ENCODE measurements around the gene LRRC61.
"Not testable (repeated sequence)": the region's sequence is repeated elsewhere in the genome, so short reads cannot be mapped to it uniquely, and the experiment has no call there.

The LRRC61 gene

DNA sequence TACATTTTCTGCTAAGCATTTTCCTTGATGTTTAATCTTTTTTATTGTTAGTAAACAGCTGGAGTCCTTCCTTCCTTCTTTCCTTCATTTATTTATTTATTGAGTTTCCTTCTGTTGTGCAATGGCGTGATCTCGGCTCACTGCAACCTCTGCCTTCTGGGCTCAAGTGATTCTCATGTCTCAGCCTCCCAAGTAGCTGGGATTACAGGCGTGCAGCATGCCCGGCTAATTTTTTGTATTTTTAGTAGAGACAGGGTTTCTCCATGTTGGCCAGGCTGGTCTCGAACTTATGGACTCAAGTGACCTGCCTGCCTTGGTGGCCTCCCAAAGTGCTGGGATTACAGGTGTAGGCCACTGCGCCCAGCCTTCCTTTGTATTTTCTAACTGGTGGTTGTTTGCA lies 6.2 kb upstream of the LRRC61 start:
- not testable (repeated sequence) for H3K79me1 ChIP-seq (ENCODE audit: low read length); H3K27ac ChIP-seq (ENCODE audit: low read depth, low read length); H3K23ac ChIP-seq (ENCODE audit: low read length); H3K27me3 ChIP-seq (ENCODE audit: insufficient read depth, low read length, poor library complexity); H2BK15ac ChIP-seq (replicated peaks; ENCODE audit: low read depth); H2BK120ac ChIP-seq (ENCODE audit: low read depth, low read length); H3K79me2 ChIP-seq (ENCODE audit: control insufficient read depth, insufficient read depth, low read length); H3K9ac ChIP-seq (ENCODE audit: low read length); H3K36me3 ChIP-seq (ENCODE audit: control insufficient read depth, insufficient read depth, low read length); H4K5ac ChIP-seq (ENCODE audit: low read length); H3K18ac ChIP-seq (ENCODE audit: low read length); H4K8ac ChIP-seq (ENCODE audit: low read depth, low read length); H3K4me1 ChIP-seq (ENCODE audit: control insufficient read depth, low read depth, low read length); H3K56ac ChIP-seq (ENCODE audit: low read length); H3K4me2 ChIP-seq (ENCODE audit: low read length); H2BK5ac ChIP-seq (ENCODE audit: low read length); DNase-seq; H2AK5ac ChIP-seq (ENCODE audit: low read length); H3K4me3 ChIP-seq (ENCODE audit: low read length)
- H3K4ac ChIP-seq (ENCODE audit: low read depth, low read length) = peak overlapping the region; percentile 16
- WGBS (ENCODE audit: extremely low coverage, insufficient coverage, low lambda C conversion rate) = no CpG with 5 or more reads among the region's 6 CpGs

DNA sequence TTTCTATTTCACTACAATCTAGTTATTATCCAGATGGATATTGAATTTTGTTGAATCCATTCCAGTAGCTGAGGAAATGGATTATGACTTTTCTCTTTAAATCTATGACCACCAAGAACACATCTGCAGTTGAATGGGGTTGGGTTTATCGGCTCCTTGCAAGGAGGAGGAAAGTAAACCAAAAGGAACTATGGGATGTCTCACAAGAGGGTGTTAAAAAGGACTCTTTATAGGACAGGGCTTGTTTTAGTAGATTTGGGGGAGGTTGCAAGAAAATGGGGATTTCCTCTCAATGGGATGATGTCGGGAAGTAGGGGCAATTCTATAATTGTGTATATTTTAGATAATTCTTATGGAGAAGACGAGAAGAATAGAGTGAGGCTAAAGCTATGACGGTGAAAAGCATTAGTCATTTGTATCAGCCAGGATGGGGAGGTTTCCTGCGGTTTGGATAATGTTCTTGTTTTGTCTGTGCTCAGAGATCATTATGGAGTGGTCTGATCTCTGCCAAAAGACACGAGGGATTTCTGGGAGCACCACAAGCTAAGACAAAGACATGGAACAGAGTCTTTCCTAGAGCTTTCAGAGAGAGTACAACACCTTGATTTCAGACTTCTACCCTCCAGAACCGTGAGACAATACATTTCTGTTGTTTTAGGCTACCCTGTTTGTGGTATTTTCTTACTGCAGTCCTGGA lies 5.3 kb upstream of the LRRC61 start:
- Histone ChIP-seq H3K79me1 (ENCODE audit: low read length) (no peaks in the 10 kb centered on the region), H2BK120ac (ENCODE audit: low read depth, low read length) (no peak overlapping the region), H3K4me3 (ENCODE audit: low read length) (no peak overlapping the region), H3K56ac (ENCODE audit: low read length) (no peak overlapping the region), H3K9ac (ENCODE audit: low read length) (no peak overlapping the region), H2AK5ac (ENCODE audit: low read length) (no peak overlapping the region), H3K79me2 (ENCODE audit: control insufficient read depth, insufficient read depth, low read length) (no peaks in the 10 kb centered on the region), H3K27ac (ENCODE audit: low read depth, low read length) (no peak overlapping the region), H2BK5ac (ENCODE audit: low read length) (no peak overlapping the region), H3K23ac (ENCODE audit: low read length) (no peak overlapping the region), H3K4ac (ENCODE audit: low read depth, low read length) (no peak overlapping the region), H4K8ac (ENCODE audit: low read depth, low read length) (no peak overlapping the region), H3K4me2 (ENCODE audit: low read length) (no peak overlapping the region), H3K36me3 (ENCODE audit: control insufficient read depth, insufficient read depth, low read length) (no peaks in the 10 kb centered on the region), H2BK15ac (replicated peaks; ENCODE audit: low read depth) (no peak overlapping the region), H3K4me1 (ENCODE audit: control insufficient read depth, low read depth, low read length) (peaks cover 7% of the 10 kb centered on the region), H3K27me3 (ENCODE audit: insufficient read depth, low read length, poor library complexity) (no peaks in the 10 kb centered on the region), H3K18ac (ENCODE audit: low read length) (no peak overlapping the region), H4K5ac (ENCODE audit: low read length) (no peak overlapping the region)
- DNase-seq = no peak
- no CpG with 5 or more reads among the region's 7 CpGs for WGBS (ENCODE audit: extremely low coverage, insufficient coverage, low lambda C conversion rate)

DNA sequence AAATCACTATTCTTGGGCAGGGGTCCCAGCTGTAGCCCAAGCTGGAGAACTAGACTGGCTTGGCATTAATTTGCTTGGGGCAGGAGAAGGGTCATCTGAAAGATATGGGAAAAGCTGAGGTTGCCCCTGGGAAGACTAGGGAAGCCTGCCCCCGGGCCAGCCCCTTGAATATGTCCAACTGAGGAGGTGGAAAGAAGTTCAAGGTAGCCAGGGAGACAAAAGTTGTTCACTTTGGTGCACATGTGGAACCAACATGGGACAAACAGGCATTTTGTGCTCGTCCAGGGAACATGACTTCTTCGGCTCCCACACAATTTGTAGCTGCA lies 1.4 kb upstream of the LRRC61 start:
- DNase-seq = no peak
- no peaks in the 10 kb centered on the region for H3K79me2 ChIP-seq (ENCODE audit: control insufficient read depth, insufficient read depth, low read length)
- H3K4me2 ChIP-seq (ENCODE audit: low read length) = no peak overlapping the region
- H2BK120ac ChIP-seq (ENCODE audit: low read depth, low read length) = no peak overlapping the region
- no CpG with 5 or more reads among the region's 3 CpGs for WGBS (ENCODE audit: extremely low coverage, insufficient coverage, low lambda C conversion rate)
- no peak overlapping the region for H4K5ac ChIP-seq (ENCODE audit: low read length)
- H3K9ac ChIP-seq (ENCODE audit: low read length) = no peak overlapping the region
- no peak overlapping the region for H3K18ac ChIP-seq (ENCODE audit: low read length)
- no peak overlapping the region for H3K4ac ChIP-seq (ENCODE audit: low read depth, low read length)
- H3K56ac ChIP-seq (ENCODE audit: low read length) = no peak overlapping the region
- H3K27me3 ChIP-seq (ENCODE audit: insufficient read depth, low read length, poor library complexity) = no peaks in the 10 kb centered on the region
- H3K4me3 ChIP-seq (ENCODE audit: low read length) = no peak overlapping the region
- H3K23ac ChIP-seq (ENCODE audit: low read length) = no peak overlapping the region
- no peak overlapping the region for H2AK5ac ChIP-seq (ENCODE audit: low read length)
- H3K79me1 ChIP-seq (ENCODE audit: low read length) = no peaks in the 10 kb centered on the region
- peaks cover 2% of the 10 kb centered on the region for H3K4me1 ChIP-seq (ENCODE audit: control insufficient read depth, low read depth, low read length)
- H2BK15ac ChIP-seq (replicated peaks; ENCODE audit: low read depth) = no peak overlapping the region
- no peaks in the 10 kb centered on the region for H3K36me3 ChIP-seq (ENCODE audit: control insufficient read depth, insufficient read depth, low read length)
- H2BK5ac ChIP-seq (ENCODE audit: low read length) = no peak overlapping the region
- H3K27ac ChIP-seq (ENCODE audit: low read depth, low read length) = no peak overlapping the region
- H4K8ac ChIP-seq (ENCODE audit: low read depth, low read length) = no peak overlapping the region

GRCh38 chr7:150322114-150322832 lies 882 bp upstream of the LRRC61 start:
- no peak overlapping the region for H3K4ac ChIP-seq (ENCODE audit: low read depth, low read length)
- no peaks in the 10 kb centered on the region for H3K79me2 ChIP-seq (ENCODE audit: control insufficient read depth, insufficient read depth, low read length)
- H3K27ac ChIP-seq (ENCODE audit: low read depth, low read length) = no peak overlapping the region
- H2AK5ac ChIP-seq (ENCODE audit: low read length) = no peak overlapping the region
- no peak overlapping the region for H3K18ac ChIP-seq (ENCODE audit: low read length)
- H2BK5ac ChIP-seq (ENCODE audit: low read length) = no peak overlapping the region
- H3K56ac ChIP-seq (ENCODE audit: low read length) = no peak overlapping the region
- no peak overlapping the region for H3K4me2 ChIP-seq (ENCODE audit: low read length)
- H3K27me3 ChIP-seq (ENCODE audit: insufficient read depth, low read length, poor library complexity) = no peaks in the 10 kb centered on the region
- no peak overlapping the region for H3K4me3 ChIP-seq (ENCODE audit: low read length)
- H4K8ac ChIP-seq (ENCODE audit: low read depth, low read length) = no peak overlapping the region
- H2BK15ac ChIP-seq (replicated peaks; ENCODE audit: low read depth) = no peak overlapping the region
- H3K79me1 ChIP-seq (ENCODE audit: low read length) = no peaks in the 10 kb centered on the region
- DNase-seq = no peak
- no peak overlapping the region for H4K5ac ChIP-seq (ENCODE audit: low read length)
- WGBS (ENCODE audit: extremely low coverage, insufficient coverage, low lambda C conversion rate) = no CpG with 5 or more reads among the region's 4 CpGs
- H3K36me3 ChIP-seq (ENCODE audit: control insufficient read depth, insufficient read depth, low read length) = no peaks in the 10 kb centered on the region
- H3K4me1 ChIP-seq (ENCODE audit: control insufficient read depth, low read depth, low read length) = peaks cover 2% of the 10 kb centered on the region
- H3K23ac ChIP-seq (ENCODE audit: low read length) = no peak overlapping the region
- no peak overlapping the region for H3K9ac ChIP-seq (ENCODE audit: low read length)
- no peak overlapping the region for H2BK120ac ChIP-seq (ENCODE audit: low read depth, low read length)

GRCh38 chr7:150323682-150324372 lies 672 bp downstream of the LRRC61 start:
- H3K23ac ChIP-seq (ENCODE audit: low read length) = no peak overlapping the region
- H3K36me3 ChIP-seq (ENCODE audit: control insufficient read depth, insufficient read depth, low read length) = no peaks in the 10 kb centered on the region
- no peak overlapping the region for H3K27ac ChIP-seq (ENCODE audit: low read depth, low read length)
- H4K5ac ChIP-seq (ENCODE audit: low read length) = no peak overlapping the region
- no peak overlapping the region for H2BK15ac ChIP-seq (replicated peaks; ENCODE audit: low read depth)
- no peaks in the 10 kb centered on the region for H3K27me3 ChIP-seq (ENCODE audit: insufficient read depth, low read length, poor library complexity)
- no peak for DNase-seq
- H3K4ac ChIP-seq (ENCODE audit: low read depth, low read length) = no peak overlapping the region
- H3K56ac ChIP-seq (ENCODE audit: low read length) = peak overlapping the region; percentile 38
- H2BK120ac ChIP-seq (ENCODE audit: low read depth, low read length) = no peak overlapping the region
- no peak overlapping the region for H3K4me3 ChIP-seq (ENCODE audit: low read length)
- no peaks in the 10 kb centered on the region for H3K79me2 ChIP-seq (ENCODE audit: control insufficient read depth, insufficient read depth, low read length)
- H4K8ac ChIP-seq (ENCODE audit: low read depth, low read length) = no peak overlapping the region
- no CpG with 5 or more reads among the region's 16 CpGs for WGBS (ENCODE audit: extremely low coverage, insufficient coverage, low lambda C conversion rate)
- no peak overlapping the region for H3K9ac ChIP-seq (ENCODE audit: low read length)
- H2AK5ac ChIP-seq (ENCODE audit: low read length) = no peak overlapping the region
- peaks cover 2% of the 10 kb centered on the region for H3K4me1 ChIP-seq (ENCODE audit: control insufficient read depth, low read depth, low read length)
- H3K79me1 ChIP-seq (ENCODE audit: low read length) = no peaks in the 10 kb centered on the region
- H3K18ac ChIP-seq (ENCODE audit: low read length) = no peak overlapping the region
- H3K4me2 ChIP-seq (ENCODE audit: low read length) = no peak overlapping the region
- H2BK5ac ChIP-seq (ENCODE audit: low read length) = no peak overlapping the region
